ENCODE data around the gene SEMA6A.

DNA sequence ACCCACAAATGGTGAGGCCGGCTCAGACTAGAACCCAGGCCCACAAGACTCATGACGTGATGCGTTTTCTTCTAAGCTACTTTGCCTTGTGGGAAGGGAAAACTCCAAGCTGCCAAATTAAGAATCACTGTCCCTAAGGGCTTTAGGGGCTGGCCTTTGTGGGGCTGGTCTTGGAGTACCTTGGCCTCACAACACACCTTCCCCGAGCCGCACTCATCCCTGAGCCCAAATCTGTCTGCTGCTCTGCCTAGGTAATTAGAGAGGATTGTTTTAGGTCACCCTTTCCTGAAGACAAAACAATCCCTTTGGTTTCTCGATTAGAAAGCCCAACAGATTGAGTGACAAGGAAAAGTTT, 137.3 kb downstream of the SEMA6A start:
- TF ChIP-seq CTCF (IDR thresholded peaks at IDR 0.05 in 2 of 3, conservative IDR thresholded peaks at IDR 0.05 in 1 of 3; ENCODE audit: control insufficient read depth in 2 of 3, extremely low read depth in 1 of 3, insufficient read depth in 1 of 3, low read depth in 3 of 3, low read length in 3 of 3), result no peak
- TF ChIP-seq SMAD5 (IDR thresholded peaks at IDR 0.05; ENCODE audit: low read depth), result no peak
- no peak for TF ChIP-seq ASH2L (IDR thresholded peaks at IDR 0.05; ENCODE audit: borderline replicate concordance, low read depth)
- no peak for TF ChIP-seq YY1 (IDR thresholded peaks at IDR 0.05; ENCODE audit: low read depth, low read length)
- no peak for TF ChIP-seq NR2C2 (IDR thresholded peaks at IDR 0.05; ENCODE audit: borderline replicate concordance, control insufficient read depth, insufficient read length, low read depth)
- TF ChIP-seq POLR2A (IDR thresholded peaks at IDR 0.05; ENCODE audit: low read depth, low read length), result no peak
- no peak for TF ChIP-seq ZNF24 (IDR thresholded peaks at IDR 0.05)
